Type B pancreatic cell (in vitro differentiated cells): ENCODE results near the gene WASL. TPM values are rescaled to one million over a fixed set of nuclear protein-coding genes. Genes with fewer than 3 reads are reported as not detected.
A peak's percentile ranks its signal among the peaks of the same experiment; 100 is the strongest.

Experiments used
- DNase-seq: peaks from one replicate; pipeline ENCODE4 v3.0.0; 2021; ENCODE audit warnings: mixed read lengths; ENCODE audit not compliant: unreplicated experiment; ENCODE audit errors: extremely low spot score
- H3K27ac Mint-ChIP-seq: 2 replicates; pipeline ENCODE4 v1.8.0; 2021; ENCODE audit warnings: mild to moderate bottlenecking, mixed read lengths
- H3K27me3 Mint-ChIP-seq: 2 replicates; pipeline ENCODE4 v1.8.0; 2021; ENCODE audit warnings: mixed read lengths
- H3K36me3 Mint-ChIP-seq: 2 replicates; pipeline ENCODE4 v1.8.0; 2021; ENCODE audit warnings: mixed read lengths
- H3K4me1 Mint-ChIP-seq: one replicate; pipeline ENCODE4 v1.8.0; 2021; ENCODE audit warnings: mixed read lengths; ENCODE audit not compliant: unreplicated experiment
- H3K4me3 Mint-ChIP-seq: 2 replicates; pipeline ENCODE4 v1.8.0; 2021; ENCODE audit warnings: mild to moderate bottlenecking, mixed read lengths
- H3K9me3 Mint-ChIP-seq: 2 replicates; pipeline ENCODE4 v1.8.0; 2021; ENCODE audit warnings: mixed read lengths
- total RNA-seq: library from RNA; stranded (reverse); gene quantifications from 2 replicates; pipeline ENCODE4 v1.2.1, GENCODE V29; 2021; ENCODE audit warnings: low replicate concordance
- TF ChIP-seq, protein P1 (sequence below): fragments of 200-600 bp; sonication (generic); conservative IDR thresholded peaks from 2 replicates; pipeline ENCODE4 v1.5.0; 2021; ENCODE audit warnings: antibody characterized with exemption, mild to moderate bottlenecking

WASL gene
- total RNA-seq, 1 donor from 2014 or later, result 34.4 TPM

DNA sequence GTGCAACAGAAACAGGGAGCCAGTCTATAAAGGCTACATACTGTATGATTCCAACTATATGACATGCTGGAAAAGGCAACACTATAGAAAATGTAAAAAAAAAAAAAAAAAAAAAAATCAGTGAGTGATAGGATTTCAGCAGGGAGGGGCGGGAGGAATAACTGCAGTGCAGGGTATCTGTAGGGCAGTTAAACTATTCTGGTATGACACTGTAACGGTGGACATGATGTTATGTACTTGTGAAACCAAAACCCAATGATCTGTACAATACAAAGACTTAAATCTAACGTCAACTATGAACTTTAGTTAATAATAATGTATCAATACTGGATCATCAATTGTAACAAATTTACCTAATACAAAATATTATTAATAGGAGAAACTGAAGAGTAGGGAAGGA, 14.3 kb downstream of the WASL start:
- peaks cover 40% of the 10 kb centered on the region for H3K36me3 Mint-ChIP-seq
- peaks cover 6% of the 10 kb centered on the region for H3K4me1 Mint-ChIP-seq
- no peaks in the 10 kb centered on the region for H3K27me3 Mint-ChIP-seq
- no peak overlapping the region for H3K4me3 Mint-ChIP-seq
- TF ChIP-seq, protein P1, sequence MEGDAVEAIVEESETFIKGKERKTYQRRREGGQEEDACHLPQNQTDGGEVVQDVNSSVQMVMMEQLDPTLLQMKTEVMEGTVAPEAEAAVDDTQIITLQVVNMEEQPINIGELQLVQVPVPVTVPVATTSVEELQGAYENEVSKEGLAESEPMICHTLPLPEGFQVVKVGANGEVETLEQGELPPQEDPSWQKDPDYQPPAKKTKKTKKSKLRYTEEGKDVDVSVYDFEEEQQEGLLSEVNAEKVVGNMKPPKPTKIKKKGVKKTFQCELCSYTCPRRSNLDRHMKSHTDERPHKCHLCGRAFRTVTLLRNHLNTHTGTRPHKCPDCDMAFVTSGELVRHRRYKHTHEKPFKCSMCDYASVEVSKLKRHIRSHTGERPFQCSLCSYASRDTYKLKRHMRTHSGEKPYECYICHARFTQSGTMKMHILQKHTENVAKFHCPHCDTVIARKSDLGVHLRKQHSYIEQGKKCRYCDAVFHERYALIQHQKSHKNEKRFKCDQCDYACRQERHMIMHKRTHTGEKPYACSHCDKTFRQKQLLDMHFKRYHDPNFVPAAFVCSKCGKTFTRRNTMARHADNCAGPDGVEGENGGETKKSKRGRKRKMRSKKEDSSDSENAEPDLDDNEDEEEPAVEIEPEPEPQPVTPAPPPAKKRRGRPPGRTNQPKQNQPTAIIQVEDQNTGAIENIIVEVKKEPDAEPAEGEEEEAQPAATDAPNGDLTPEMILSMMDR, result no peak
- peaks cover 20% of the 10 kb centered on the region for H3K9me3 Mint-ChIP-seq
- H3K27ac Mint-ChIP-seq, result no peak overlapping the region
- no peak for DNase-seq

DNA sequence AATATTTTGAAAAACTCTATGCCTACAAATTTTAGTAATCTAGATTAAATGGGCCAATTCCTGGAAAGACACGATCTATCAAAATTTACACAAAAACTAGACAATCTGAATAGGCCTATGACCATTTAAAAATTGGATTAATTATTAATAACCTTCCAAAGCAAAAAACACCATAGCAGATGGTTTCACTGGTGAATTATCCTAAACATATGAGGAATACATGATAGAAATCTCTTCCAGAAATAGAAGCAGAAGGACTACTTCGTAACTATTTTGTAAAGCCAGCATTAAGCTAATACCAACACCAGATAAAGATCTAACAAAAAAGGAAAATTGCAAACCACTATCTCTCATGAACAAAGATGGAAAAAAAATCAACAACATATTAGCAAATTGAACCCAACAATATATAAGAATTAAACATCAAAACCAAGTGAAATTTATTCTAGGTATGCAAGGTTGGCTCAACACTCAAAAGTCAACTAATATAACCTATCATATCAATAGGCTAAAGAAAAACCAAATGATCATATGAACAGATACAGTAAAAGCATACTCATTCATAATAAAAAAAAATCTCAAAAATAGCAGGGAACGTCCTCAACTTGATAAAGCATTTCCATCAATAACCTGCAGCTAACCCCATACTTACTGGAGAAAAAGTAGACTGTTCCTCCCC, 16.3 kb downstream of the WASL start:
- peaks cover 16% of the 10 kb centered on the region for H3K9me3 Mint-ChIP-seq
- H3K4me3 Mint-ChIP-seq, result no peak overlapping the region
- no peak overlapping the region for H3K27ac Mint-ChIP-seq
- no peaks in the 10 kb centered on the region for H3K27me3 Mint-ChIP-seq
- DNase-seq, result no peak
- peaks cover 39% of the 10 kb centered on the region for H3K36me3 Mint-ChIP-seq
- H3K4me1 Mint-ChIP-seq, result peaks cover 6% of the 10 kb centered on the region
- TF ChIP-seq, protein P1, result no peak

GRCh38 chr7:123729218-123729578, 19.6 kb downstream of the WASL start:
- TF ChIP-seq, protein P1, result no peak
- H3K4me3 Mint-ChIP-seq, result no peak overlapping the region

GRCh38 chr7:123727071-123727837, 21.5 kb downstream of the WASL start:
- Mint-ChIP-seq H3K27me3 (no peaks in the 10 kb centered on the region), H3K4me1 (peaks cover 19% of the 10 kb centered on the region), H3K27ac (peak overlapping the region; percentile 2), H3K4me3 (no peak overlapping the region), H3K9me3 (peaks cover 4% of the 10 kb centered on the region), H3K36me3 (peaks cover 17% of the 10 kb centered on the region)
- DNase-seq, result no peak
- TF ChIP-seq, protein P1, result no peak

More at GRCh38 chr7:123729218-123729578, 19.6 kb downstream of the WASL start:
- peaks cover 14% of the 10 kb centered on the region for H3K4me1 Mint-ChIP-seq
- no peak overlapping the region for H3K27ac Mint-ChIP-seq
- no peaks in the 10 kb centered on the region for H3K27me3 Mint-ChIP-seq
- H3K9me3 Mint-ChIP-seq, result peaks cover 10% of the 10 kb centered on the region
- no peak for DNase-seq
- peaks cover 35% of the 10 kb centered on the region for H3K36me3 Mint-ChIP-seq

DNA sequence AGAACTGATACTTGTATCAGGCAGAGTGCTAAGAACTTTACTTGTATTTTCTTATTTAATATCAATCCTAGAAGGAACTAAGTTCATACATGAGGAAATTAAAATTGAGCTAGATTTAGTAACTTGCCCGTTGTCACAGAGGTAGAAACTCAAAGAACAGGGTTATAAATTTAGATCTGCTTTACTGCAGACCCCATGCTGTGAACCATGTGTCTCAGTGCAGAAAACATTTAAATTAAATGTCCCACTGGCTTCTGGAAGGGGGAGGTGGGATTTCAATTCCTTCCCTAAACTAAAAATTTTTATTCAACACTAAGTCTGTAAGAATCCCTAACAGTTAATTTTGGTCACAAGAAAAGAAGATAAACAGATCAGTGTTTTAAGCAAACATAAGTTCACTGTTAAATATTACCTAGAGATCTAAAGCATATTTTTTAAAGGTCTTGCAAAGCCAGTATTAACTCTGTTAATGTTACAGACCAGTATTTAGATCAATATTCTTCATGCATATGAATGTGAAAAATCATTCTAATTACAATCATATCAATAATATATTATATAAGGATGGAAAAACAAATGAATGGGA, 23.1 kb downstream of the WASL start:
- H3K4me1 Mint-ChIP-seq, result peaks cover 19% of the 10 kb centered on the region
- no peak overlapping the region for H3K27ac Mint-ChIP-seq
- no peak for DNase-seq
- H3K27me3 Mint-ChIP-seq, result no peaks in the 10 kb centered on the region
- H3K4me3 Mint-ChIP-seq, result no peak overlapping the region
- peaks cover 8% of the 10 kb centered on the region for H3K36me3 Mint-ChIP-seq
- TF ChIP-seq, protein P1, result no peak
- no peaks in the 10 kb centered on the region for H3K9me3 Mint-ChIP-seq
